ENCODE measurements around the gene GDAP1L1. TPM values are rescaled to one million over a fixed set of nuclear protein-coding genes. Genes with fewer than 3 reads are reported as not detected.
"Not testable (repeated sequence)": the region's sequence is repeated elsewhere in the genome, so short reads cannot be mapped to it uniquely, and the experiment has no call there.

GDAP1L1 gene
- total RNA-seq, 1 donor from 2014 or later: 1.7 TPM

- no peak overlapping the region for H3K27ac Mint-ChIP-seq (ENCODE audit: unreplicated experiment)
- peaks cover 2% of the 10 kb centered on the region for H3K27me3 Mint-ChIP-seq (ENCODE audit: unreplicated experiment)
- no peaks in the 10 kb centered on the region for H3K36me3 Mint-ChIP-seq (ENCODE audit: low read depth, unreplicated experiment)
- H3K9me3 Mint-ChIP-seq (ENCODE audit: unreplicated experiment): no peaks in the 10 kb centered on the region
- no peak overlapping the region for H3K4me3 Mint-ChIP-seq (ENCODE audit: unreplicated experiment)
- H3K4me1 Mint-ChIP-seq (ENCODE audit: unreplicated experiment): peaks cover 6% of the 10 kb centered on the region
- DNase-seq (ENCODE audit: low spot score): no peak
- TF ChIP-seq, protein P1, sequence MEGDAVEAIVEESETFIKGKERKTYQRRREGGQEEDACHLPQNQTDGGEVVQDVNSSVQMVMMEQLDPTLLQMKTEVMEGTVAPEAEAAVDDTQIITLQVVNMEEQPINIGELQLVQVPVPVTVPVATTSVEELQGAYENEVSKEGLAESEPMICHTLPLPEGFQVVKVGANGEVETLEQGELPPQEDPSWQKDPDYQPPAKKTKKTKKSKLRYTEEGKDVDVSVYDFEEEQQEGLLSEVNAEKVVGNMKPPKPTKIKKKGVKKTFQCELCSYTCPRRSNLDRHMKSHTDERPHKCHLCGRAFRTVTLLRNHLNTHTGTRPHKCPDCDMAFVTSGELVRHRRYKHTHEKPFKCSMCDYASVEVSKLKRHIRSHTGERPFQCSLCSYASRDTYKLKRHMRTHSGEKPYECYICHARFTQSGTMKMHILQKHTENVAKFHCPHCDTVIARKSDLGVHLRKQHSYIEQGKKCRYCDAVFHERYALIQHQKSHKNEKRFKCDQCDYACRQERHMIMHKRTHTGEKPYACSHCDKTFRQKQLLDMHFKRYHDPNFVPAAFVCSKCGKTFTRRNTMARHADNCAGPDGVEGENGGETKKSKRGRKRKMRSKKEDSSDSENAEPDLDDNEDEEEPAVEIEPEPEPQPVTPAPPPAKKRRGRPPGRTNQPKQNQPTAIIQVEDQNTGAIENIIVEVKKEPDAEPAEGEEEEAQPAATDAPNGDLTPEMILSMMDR (IDR thresholded peaks at IDR 0.05; ENCODE audit: unreplicated experiment): no peak
Measured at GRCh38 chr20:44296011-44296410, 48.9 kb downstream of the GDAP1L1 start.

GRCh38 chr20:44297721-44298120 is 50.6 kb downstream of the GDAP1L1 start:
- DNase-seq (ENCODE audit: low spot score): no peak
- peaks cover 4% of the 10 kb centered on the region for H3K27me3 Mint-ChIP-seq (ENCODE audit: unreplicated experiment)
- no peaks in the 10 kb centered on the region for H3K9me3 Mint-ChIP-seq (ENCODE audit: unreplicated experiment)
- H3K27ac Mint-ChIP-seq (ENCODE audit: unreplicated experiment): no peak overlapping the region
- H3K4me3 Mint-ChIP-seq (ENCODE audit: unreplicated experiment): no peak overlapping the region
- TF ChIP-seq, protein P1 (IDR thresholded peaks at IDR 0.05; ENCODE audit: unreplicated experiment): no peak
- no peaks in the 10 kb centered on the region for H3K36me3 Mint-ChIP-seq (ENCODE audit: low read depth, unreplicated experiment)
- H3K4me1 Mint-ChIP-seq (ENCODE audit: unreplicated experiment): peaks cover 2% of the 10 kb centered on the region

GRCh38 chr20:44299011-44299535 is 52.0 kb downstream of the GDAP1L1 start:
- H3K27me3 Mint-ChIP-seq (ENCODE audit: unreplicated experiment); H3K9me3 Mint-ChIP-seq (ENCODE audit: unreplicated experiment); H3K36me3 Mint-ChIP-seq (ENCODE audit: low read depth, unreplicated experiment); H3K27ac Mint-ChIP-seq (ENCODE audit: unreplicated experiment); H3K4me1 Mint-ChIP-seq (ENCODE audit: unreplicated experiment); DNase-seq (ENCODE audit: low spot score); H3K4me3 Mint-ChIP-seq (ENCODE audit: unreplicated experiment): not testable (repeated sequence)

- peaks cover 4% of the 10 kb centered on the region for H3K27me3 Mint-ChIP-seq (ENCODE audit: unreplicated experiment)
- H3K36me3 Mint-ChIP-seq (ENCODE audit: low read depth, unreplicated experiment): no peaks in the 10 kb centered on the region
- TF ChIP-seq, protein P1 (IDR thresholded peaks at IDR 0.05; ENCODE audit: unreplicated experiment): no peak
- no peak overlapping the region for H3K27ac Mint-ChIP-seq (ENCODE audit: unreplicated experiment)
- no peak overlapping the region for H3K4me3 Mint-ChIP-seq (ENCODE audit: unreplicated experiment)
- no peaks in the 10 kb centered on the region for H3K4me1 Mint-ChIP-seq (ENCODE audit: unreplicated experiment)
- DNase-seq (ENCODE audit: low spot score): no peak
- H3K9me3 Mint-ChIP-seq (ENCODE audit: unreplicated experiment): no peaks in the 10 kb centered on the region
Measured at GRCh38 chr20:44301285-44301684, 54.2 kb downstream of the GDAP1L1 start.

DNA sequence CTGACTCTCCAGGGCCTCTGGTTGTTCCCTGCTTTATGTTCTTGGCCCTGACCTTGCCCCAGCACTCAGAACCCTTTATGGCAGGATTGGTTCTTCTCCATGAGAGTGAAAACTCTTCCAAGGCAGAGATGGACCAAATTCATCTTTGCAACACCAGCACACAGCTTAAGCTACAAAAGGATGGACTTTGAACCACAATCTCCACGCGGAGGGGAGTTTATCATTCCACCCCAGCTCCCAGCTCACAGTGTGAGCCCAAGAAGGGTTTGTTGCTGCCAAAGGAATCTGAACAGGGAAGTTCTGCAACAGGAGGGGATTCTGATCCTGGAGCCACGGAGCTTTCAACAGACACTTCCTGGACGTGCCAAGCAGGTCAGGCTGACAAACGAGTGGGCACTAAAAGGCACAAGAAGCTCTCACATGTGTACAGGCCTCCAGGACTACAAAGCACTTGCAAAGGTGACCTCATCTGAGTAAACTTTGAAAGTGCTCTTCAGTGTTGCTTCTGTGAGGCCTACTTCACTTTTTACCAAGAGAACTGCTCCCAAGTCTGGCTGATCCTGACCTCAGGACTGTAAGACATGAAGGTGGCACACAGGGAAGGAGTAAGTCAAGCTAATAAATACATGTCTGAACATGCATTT is 55.0 kb downstream of the GDAP1L1 start:
- Mint-ChIP-seq H3K9me3 (ENCODE audit: unreplicated experiment) (no peaks in the 10 kb centered on the region), H3K4me3 (ENCODE audit: unreplicated experiment) (no peak overlapping the region), H3K27me3 (ENCODE audit: unreplicated experiment) (peaks cover 4% of the 10 kb centered on the region), H3K4me1 (ENCODE audit: unreplicated experiment) (no peaks in the 10 kb centered on the region), H3K27ac (ENCODE audit: unreplicated experiment) (no peak overlapping the region), H3K36me3 (ENCODE audit: low read depth, unreplicated experiment) (no peaks in the 10 kb centered on the region)
- no peak for DNase-seq (ENCODE audit: low spot score)
- TF ChIP-seq, protein P1 (IDR thresholded peaks at IDR 0.05; ENCODE audit: unreplicated experiment): no peak

Data from endothelial cell (in vitro differentiated cells).